NCI-H2196 (cell line): Measurements from ENCODE around the gene FAM53B.
"Not testable (repeated sequence)": the region's sequence is repeated elsewhere in the genome, so short reads cannot be mapped to it uniquely, and the experiment has no call there.

ENCODE experiments used
- DNase-seq: peaks from one replicate; lab custom pipeline; 2025; ENCODE audit not compliant: unreplicated experiment; lab: John Stamatoyannopoulos, UW

The FAM53B gene

GRCh38 chr10:124744102-124745050, at the start of gene FAM53B:
Gene FAM53B (minus strand): TSS chr10:124744378. CDS start chr10:124706713, 37,665 bp downstream.
- peak; percentile 59 for DNase-seq

GRCh38 chr10:124792998-124793352, 48.8 kb upstream of the FAM53B start:
- DNase-seq = no peak

- peak; percentile 61 for DNase-seq
Measured at GRCh38 chr10:124791547-124792348, 47.6 kb upstream of the FAM53B start, which contains the start of gene EEF1AKMT2. Gene EEF1AKMT2 (minus strand): TSS chr10:124791887. CDS start chr10:124791833, 54 bp downstream.

- DNase-seq = not testable (repeated sequence)
Measured at GRCh38 chr10:124782900-124783299, 38.7 kb upstream of the FAM53B start.

- no peak for DNase-seq
Measured at GRCh38 chr10:124768791-124769190, 24.6 kb upstream of the FAM53B start.

GRCh38 chr10:124765256-124765655, 21.1 kb upstream of the FAM53B start:
- no peak for DNase-seq

- DNase-seq = no peak
Measured at GRCh38 chr10:124763267-124763666, 19.1 kb upstream of the FAM53B start.

- no peak for DNase-seq
Measured at GRCh38 chr10:124762281-124762680, 18.1 kb upstream of the FAM53B start.

GRCh38 chr10:124756156-124756903, 12.2 kb upstream of the FAM53B start:
- DNase-seq = no peak

- DNase-seq = no peak
Measured at GRCh38 chr10:124755581-124755980, 11.4 kb upstream of the FAM53B start.

GRCh38 chr10:124754227-124754626, 10.0 kb upstream of the FAM53B start:
- no peak for DNase-seq

- DNase-seq = no peak
Measured at GRCh38 chr10:124748953-124749645, 4.9 kb upstream of the FAM53B start.

GRCh38 chr10:124748166-124748565, 4.0 kb upstream of the FAM53B start:
- DNase-seq = no peak

- no peak for DNase-seq
Measured at GRCh38 chr10:124747745-124748144, 3.6 kb upstream of the FAM53B start.

GRCh38 chr10:124746992-124747391, 2.8 kb upstream of the FAM53B start:
- no peak for DNase-seq

- not testable (repeated sequence) for DNase-seq
Measured at GRCh38 chr10:124746447-124746846, 2.3 kb upstream of the FAM53B start.

- DNase-seq = peak; percentile 27
Measured at GRCh38 chr10:124745673-124746072, 1.5 kb upstream of the FAM53B start.

- DNase-seq = no peak
Measured at GRCh38 chr10:124745252-124745651, 1.1 kb upstream of the FAM53B start.

- DNase-seq = no peak
Measured at GRCh38 chr10:124743191-124744101, 732 bp downstream of the FAM53B start.
